GM10847 (cell line): ENCODE measurements around the gene AATF.

Experiments
- POLR2A ChIP-seq: IDR thresholded peaks from 2 replicates; pipeline ENCODE4 v1.6.1; 2011; ENCODE audit not compliant: insufficient read length; ENCODE audit errors: extremely low read depth

Gene AATF

DNA sequence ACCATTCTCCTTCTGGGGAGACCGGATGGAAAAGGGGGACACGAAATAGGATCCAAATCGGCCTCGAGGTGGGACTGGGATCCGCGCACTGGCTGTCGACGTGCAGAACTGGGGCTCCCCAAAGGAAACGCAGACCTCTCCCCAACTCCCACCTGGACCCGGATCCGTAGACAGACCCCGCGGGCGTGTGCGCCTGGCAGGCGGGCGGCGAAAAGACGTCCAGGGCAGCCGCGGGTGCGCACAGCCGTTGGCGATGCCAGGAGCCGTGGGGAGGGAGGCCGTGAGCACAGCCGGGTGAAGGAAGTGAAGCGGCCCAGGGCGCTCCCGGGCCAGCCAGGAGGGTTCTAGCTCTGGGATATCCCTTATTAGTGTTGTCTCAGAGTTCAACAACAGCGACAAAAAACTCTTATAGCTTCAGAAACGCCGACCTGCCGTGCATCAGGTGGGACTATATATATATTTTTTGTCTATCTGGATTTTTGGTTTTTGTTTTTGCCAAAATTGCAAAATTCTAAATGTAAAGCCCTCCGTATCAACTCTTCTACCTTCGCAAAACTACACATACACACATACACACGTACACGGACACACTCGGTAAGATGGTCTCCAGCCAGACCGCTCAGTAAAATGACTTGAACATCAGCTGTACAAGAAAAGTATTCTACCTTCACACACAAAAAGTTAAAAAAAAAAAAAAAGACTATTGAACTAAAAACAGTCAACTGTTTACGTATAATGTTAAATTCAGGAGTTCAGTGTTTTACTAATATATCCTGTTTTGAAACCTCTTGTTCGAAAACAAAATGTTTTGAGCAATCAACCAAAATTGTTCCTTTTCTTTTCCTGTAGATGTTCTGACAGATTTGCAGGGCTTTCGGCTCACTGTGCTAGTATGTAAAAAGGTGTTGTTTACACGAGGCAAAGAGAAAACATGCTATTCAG, 5.2 kb upstream of the AATF start:
- TF ChIP-seq POLR2A = no peak

DNA sequence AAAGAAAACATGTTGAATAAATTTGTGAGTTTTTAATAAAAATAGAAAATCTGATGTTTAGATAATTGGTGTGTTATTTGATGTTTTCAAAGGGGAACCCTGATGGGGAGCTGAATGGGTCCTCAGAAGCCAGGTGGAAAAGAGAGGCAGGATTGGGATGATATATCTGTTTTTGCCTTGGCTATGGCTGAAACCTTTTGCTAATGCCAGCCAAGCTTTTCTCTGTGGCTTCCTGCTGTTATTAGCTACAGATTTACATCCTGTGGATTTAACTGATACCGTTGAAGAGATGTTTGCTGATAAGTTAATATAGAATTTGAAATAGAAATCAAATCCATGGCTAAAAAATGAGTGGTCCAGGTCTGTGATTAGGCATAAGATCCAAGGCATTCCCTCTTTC, 4.2 kb upstream of the AATF start:
- TF ChIP-seq POLR2A = no peak

DNA sequence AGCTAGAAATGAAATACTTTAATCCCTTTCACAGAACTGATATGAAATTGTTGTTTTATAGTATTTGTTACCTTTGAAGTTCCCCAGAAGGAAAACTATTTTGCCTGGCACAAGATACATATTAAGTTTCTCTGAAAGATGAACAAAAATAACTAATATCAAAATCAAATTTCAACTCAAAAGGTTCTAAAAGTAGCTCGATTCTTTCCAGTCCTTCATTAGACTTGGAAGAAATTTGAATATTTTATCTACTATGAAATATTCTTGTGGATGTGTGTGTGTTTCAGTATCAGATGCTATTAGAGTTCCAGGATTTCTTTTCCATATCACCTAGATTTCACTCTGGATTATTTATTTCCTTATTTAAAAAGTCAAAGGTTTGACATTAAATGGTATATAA, 3.6 kb upstream of the AATF start:
- TF ChIP-seq POLR2A = no peak

DNA sequence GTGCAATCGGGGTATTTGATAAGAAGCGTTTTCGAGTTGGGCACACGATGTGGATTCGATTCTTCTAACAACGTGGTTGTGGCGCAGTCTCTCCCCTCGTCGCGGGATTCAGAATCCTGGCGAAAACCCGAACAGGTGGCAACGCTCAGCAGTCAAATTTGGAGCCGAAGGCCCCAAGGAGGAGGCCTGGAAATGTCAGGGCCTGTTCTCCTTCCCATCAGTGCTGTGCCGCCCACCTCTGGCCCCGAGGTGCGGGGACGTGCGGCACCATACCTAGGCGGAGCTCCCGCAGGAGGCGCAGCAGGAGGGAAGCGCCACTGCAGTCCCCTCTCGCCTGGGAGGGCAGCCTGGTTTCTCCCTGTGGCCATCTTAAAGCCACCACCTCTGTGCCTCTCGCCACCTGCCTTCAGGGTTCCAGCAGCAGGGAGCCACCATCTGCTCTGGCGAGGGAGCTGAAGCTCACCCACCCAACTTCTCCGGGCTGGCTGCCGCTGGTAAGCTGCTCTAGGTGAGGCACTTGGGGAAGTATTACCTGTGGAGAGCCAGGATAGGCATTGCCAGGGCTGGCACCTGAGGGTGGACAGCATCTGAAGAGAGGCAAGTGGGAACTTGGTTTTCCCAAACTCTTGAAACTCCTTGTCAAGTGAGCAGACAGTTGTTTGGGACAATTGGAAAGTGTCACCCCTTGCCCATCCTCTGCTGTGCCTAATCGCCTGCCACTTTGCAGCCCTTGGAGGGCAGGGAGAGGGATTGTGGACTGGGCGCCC, 2.6 kb upstream of the AATF start:
- TF ChIP-seq POLR2A = no peak

DNA sequence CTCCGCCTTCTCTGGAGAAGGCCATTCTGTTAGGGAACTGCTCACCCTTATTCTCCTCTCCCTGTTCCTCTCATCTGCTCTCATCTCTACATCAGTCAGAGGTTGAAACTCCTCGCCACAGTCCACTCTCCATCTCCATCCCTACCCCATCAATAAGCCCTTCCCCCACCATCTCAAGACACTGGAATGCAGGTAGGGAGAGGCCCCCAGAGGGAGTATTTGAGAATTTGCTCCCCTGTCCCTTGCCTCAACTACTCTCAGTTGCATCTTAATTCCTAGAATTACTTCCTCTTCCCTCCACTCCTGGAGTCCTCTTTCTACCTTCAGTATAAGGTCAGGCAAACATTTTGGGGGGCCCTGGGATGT, 2.0 kb upstream of the AATF start:
- no peak for TF ChIP-seq POLR2A

DNA sequence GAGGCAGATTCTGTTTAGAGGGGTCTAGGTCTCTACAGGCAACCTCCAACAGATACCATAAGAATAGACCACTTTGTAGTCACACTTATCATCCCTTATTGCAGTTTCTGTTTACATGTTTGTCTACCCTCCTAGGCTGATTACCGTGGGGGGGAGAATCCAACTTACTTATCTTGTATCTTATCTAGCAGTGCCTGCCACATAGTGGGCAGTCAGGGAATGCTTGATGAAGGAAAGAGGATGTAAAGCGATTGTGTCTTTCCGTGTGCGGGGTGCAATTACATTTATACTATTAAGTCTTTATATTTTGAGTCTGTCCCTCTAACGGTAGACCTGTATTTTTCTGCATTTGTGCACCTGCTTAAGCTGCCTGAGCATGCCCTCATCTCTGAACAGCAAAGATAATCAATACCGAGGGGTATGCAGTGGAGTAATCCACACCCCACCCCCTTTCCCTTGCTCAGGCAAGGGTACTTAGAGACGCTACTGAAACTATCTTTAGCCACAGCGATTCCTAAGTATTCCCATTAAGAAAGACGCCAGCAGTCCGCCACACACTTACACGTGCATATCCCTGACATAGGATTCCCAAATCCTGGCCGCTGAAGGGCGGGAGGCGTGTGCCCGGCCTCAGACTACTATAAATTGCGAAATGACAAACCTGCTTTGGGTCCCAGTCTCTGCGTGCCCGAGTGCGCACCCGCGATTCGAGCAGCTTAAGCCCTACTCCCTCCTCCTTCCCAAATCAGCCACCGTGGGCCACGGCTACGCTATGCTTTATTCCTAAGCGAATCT, 635 bp upstream of the AATF start:
- TF ChIP-seq POLR2A = no peak

DNA sequence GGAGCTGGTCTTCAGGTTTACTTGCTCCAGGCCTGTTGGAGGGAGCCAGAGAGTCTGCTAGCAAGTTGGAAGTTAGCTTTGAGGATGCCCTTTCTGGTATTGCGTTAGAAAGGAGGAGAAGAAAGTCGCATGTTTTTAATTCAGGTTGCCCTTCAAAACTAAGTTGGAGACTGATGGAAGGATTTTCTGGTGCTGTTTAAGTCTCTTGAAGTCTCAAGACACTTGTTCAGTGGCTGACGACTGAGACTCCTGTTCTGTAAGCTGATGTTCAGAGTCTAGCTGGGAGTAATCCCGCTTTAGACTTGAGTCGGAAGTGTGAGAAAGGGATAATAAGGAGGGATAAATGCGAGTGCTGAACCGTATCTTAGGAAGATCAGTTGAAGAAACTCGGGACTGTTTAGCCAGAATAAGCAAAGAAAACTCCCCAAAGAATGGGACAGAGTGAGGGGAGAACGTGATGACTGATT, 740 bp downstream of the AATF start:
- no peak for TF ChIP-seq POLR2A

DNA sequence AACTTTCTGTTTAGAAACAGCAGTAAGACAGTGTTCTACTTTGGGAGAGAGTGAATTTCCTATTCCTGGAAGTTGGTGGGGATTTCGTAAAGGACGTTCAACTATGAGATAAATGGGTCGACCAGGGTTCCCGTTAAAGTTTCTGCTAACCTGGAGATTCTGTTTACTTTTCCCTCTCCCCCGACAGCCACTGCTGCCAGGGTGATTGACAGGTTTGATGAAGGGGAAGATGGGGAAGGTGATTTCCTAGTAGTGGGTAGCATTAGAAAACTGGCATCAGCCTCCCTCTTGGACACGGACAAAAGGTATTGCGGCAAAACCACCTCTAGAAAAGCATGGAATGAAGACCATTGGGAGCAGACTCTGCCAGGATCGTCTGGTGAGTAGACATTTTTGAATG, 1.3 kb downstream of the AATF start:
- TF ChIP-seq POLR2A = no peak

DNA sequence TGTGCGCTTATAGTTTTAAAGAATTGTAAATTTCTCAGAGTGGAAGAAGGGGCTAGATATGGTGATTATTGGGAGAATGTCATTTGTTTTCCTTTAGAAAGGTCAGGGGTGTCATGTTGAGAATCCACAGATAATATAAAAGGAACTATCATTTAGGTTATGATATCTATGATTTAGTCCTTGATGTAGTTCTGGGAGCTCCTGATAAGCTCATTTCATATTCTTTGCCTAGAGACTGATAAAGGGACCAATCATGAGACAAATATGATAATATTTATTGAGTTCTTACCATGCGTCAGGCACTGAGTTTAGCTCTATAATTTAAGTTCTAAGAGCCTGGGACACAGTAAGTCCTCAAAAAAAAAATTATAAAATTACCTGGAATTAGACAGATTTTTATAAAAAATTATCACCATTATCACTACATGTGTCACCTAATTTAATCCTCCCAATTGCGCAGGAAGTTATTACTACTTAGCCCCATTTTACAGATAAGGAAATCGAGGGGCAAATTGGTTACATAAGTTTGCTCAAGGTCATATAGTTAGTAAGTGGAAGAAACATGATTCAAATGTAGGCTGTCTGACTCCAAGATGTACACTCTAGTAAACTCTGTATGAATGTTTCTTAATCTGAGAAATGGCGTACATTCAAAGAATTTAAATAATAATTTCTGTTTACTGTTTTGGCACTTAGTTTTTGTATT, 2.5 kb downstream of the AATF start:
- no peak for TF ChIP-seq POLR2A

DNA sequence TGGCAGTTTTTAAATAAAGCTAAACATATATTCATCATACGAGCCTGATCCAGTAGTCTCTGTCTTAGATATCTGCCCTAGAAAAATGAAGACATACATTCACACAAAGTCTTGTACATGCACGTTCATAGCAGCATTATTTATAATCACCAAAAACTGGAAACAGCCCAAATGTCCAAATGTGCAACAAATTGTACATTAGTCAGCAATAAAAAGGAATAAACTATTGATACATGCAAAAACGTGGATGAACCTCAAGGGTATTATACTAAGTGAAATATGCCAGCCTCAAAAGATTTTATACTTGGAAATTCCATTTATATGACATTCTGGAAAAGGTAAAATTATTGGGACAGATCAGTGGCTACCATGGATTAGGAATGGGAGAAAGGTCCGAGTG, 22.8 kb downstream of the AATF start:
- TF ChIP-seq POLR2A = no peak

DNA sequence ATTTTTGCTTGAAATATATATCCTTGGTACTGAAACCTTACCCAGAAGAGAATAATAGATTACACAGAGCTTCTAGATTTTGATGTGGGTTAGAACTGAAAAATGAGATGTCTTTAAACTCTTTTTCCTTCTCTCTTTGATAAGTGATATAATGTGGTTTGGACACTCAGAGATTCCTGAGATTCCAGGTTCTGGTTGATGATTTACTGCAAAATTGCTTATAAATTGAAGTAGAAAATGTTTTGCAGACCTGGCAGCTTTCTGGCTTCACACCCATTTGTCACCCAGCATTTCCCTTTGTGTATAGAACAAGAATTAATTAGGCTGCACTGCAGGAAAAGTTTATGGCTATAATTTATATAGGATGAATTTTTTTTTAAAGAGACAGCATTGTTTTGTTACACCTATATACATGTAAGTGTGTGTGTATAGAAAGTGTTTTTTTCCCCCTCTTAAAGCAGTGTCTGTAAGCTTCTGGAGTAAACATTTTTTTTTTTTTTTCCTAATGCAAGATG, 23.5 kb downstream of the AATF start:
- no peak for TF ChIP-seq POLR2A

DNA sequence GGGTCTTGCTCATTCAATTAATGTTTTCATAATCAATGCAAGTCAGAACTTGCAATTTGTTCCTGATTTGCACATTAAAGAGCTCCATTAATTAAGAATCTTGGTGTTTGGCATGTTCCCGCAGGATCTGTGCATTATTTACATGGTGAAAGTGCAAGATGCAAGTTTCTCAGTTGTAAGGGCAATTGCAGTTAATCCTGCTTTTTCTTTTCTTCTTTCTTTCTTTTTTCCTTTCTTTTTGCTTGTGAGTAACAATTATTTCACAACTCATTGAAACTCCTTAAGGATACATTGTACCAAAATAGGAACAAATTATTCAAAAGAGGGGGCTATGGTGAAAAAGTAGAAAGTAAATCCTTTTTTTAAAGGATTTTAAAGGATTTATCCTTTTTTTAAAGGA, 24.2 kb downstream of the AATF start:
- no peak for TF ChIP-seq POLR2A

DNA sequence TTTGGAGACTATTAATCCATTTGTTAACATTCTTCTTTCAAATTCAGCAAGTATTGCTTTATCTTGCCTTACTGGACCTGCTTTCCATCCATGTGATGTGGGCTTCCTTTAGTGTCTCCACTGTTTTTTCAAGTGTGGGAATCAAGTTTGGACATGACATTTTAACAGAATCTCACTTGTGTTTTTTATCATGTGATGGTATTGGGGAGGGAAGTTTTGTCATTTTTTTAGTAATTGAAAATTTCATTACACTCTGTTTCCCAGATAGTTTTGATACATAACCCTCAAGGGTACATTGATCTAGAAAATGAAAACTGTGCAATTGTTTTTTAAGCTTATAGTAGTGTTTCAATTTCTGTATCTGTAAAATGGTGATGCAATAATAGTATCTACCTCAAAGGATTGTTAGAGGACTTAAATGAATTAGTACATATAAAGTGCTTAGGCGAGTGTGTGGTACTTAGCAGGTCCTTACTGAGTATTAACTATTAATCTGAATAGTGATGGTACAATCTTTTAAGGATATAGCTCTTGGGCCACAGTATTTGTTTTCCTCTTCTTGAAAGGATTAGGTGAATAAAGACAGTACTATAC, 27.3 kb downstream of the AATF start:
- TF ChIP-seq POLR2A = no peak

DNA sequence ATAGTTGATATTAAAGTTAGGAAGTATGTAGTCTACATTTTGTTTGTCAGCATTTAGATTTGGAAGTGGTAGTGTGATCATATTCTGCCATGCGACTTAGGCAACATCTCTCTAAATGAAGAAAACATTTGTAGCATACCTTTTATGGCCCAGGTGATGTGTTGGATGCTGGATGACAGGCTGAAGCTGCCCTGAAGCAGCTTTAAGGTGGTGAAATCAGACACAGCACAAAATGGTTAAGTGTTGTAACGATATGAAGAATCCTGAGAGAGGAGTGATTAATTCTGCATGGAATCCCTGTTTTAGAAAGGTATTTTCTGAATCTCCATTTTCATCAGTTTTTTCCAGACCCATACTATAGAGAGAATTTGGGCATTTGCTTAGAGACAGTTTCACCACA, 28.3 kb downstream of the AATF start:
- TF ChIP-seq POLR2A = no peak
